Chondrocyte (in vitro differentiated cells): Measurements from ENCODE around the gene ZSCAN29. TPM values are rescaled to one million over a fixed set of nuclear protein-coding genes. Genes with fewer than 3 reads are reported as not detected.
A peak's percentile ranks its signal among the peaks of the same experiment; 100 is the strongest.

Experiments
- DNase-seq: peaks from one replicate; pipeline ENCODE4 v3.0.0; 2021; ENCODE audit warnings: mixed read lengths, low spot score
- H3K27ac Mint-ChIP-seq: one replicate; pipeline ENCODE4 v1.8.0; 2021; ENCODE audit warnings: mild to moderate bottlenecking, moderate library complexity, mixed read lengths; ENCODE audit not compliant: unreplicated experiment
- H3K27me3 Mint-ChIP-seq: 2 replicates; pipeline ENCODE4 v1.8.0; 2021; ENCODE audit warnings: low read depth, mixed read lengths
- H3K36me3 Mint-ChIP-seq: 2 replicates; pipeline ENCODE4 v1.8.0; 2021; ENCODE audit warnings: low read depth, mixed read lengths
- H3K4me1 Mint-ChIP-seq: 2 replicates; pipeline ENCODE4 v1.8.0; 2021; ENCODE audit warnings: low read depth, mild to moderate bottlenecking, mixed read lengths
- H3K4me3 Mint-ChIP-seq: one replicate; pipeline ENCODE4 v1.8.0; 2021; ENCODE audit warnings: mild to moderate bottlenecking, moderate library complexity, mixed read lengths; ENCODE audit not compliant: unreplicated experiment
- H3K9me3 Mint-ChIP-seq: 2 replicates; pipeline ENCODE4 v1.8.0; 2021; ENCODE audit warnings: low read depth, mixed read lengths
- total RNA-seq: library from RNA; stranded (reverse); gene quantifications from 3 replicates; pipeline ENCODE4 v1.2.1, GENCODE V29; 2021
- TF ChIP-seq, protein P1 (sequence below): fragments of 200-600 bp; sonication (generic); IDR thresholded peaks from 2 replicates; pipeline ENCODE4 v1.5.0; 2021; ENCODE audit warnings: antibody characterized with exemption, mild to moderate bottlenecking, moderate library complexity

The ZSCAN29 gene
- total RNA-seq, 1 donor from 2014 or later: 22.3 TPM

DNA sequence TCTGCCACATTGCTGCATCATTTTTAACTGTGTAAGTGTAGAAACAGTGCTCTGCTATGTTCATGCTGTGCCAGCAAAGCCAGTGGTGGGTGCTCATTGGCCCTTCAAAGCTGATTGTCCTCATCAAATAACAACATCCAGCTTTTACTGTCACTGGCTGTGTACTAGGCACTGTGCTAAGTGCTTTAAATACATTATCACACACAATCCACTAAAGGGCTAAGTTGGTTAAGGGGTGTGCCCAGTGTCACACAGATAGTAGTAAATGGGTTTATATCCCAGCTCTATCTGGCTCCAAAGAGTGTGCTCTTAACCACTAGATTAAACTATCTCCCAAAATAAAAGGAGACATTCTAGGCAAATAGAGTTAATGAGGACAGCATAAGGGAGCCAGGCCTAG lies 7.8 kb upstream of the ZSCAN29 start:
- Mint-ChIP-seq H3K4me3 (no peak overlapping the region), H3K27ac (no peak overlapping the region), H3K27me3 (no peaks in the 10 kb centered on the region), H3K36me3 (peaks cover 11% of the 10 kb centered on the region), H3K9me3 (no peaks in the 10 kb centered on the region), H3K4me1 (no peaks in the 10 kb centered on the region)
- DNase-seq: no peak
- TF ChIP-seq, protein P1, sequence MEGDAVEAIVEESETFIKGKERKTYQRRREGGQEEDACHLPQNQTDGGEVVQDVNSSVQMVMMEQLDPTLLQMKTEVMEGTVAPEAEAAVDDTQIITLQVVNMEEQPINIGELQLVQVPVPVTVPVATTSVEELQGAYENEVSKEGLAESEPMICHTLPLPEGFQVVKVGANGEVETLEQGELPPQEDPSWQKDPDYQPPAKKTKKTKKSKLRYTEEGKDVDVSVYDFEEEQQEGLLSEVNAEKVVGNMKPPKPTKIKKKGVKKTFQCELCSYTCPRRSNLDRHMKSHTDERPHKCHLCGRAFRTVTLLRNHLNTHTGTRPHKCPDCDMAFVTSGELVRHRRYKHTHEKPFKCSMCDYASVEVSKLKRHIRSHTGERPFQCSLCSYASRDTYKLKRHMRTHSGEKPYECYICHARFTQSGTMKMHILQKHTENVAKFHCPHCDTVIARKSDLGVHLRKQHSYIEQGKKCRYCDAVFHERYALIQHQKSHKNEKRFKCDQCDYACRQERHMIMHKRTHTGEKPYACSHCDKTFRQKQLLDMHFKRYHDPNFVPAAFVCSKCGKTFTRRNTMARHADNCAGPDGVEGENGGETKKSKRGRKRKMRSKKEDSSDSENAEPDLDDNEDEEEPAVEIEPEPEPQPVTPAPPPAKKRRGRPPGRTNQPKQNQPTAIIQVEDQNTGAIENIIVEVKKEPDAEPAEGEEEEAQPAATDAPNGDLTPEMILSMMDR: no peak

DNA sequence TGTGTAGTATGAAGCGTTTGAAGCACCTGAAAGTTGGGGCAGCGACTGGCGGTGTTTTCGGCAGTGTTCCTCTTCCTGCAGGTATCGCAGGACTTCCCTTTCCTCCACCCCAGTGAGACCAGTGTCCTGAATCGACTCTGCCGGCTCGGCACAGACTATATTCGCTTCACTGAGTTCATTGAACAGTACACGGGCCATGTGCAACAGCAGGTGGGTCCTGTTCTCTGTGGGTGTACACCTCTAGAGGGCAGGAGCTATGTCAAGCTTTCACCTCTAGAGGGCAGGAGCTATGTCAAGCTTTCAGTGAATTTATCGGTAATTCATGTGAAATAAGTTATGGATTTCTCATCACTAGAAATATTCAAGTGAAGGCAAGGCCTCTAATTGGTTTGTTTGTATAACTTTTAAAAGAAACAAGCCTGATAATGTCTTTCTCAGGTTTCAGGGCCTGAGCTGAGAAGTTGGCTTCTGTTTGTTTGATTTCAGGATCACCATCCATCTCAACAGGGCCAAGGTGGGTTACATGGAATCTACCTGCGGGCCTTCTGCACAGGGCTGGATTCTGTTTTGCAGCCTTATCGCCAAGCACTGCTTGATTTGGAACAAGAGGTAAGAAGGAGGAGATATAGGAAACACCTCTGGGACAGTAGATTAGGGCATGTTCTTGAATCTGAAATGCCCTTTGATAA lies 5.3 kb upstream of the ZSCAN29 start:
- Mint-ChIP-seq H3K4me3 (no peak overlapping the region), H3K4me1 (peaks cover 16% of the 10 kb centered on the region), H3K9me3 (no peaks in the 10 kb centered on the region), H3K27me3 (no peaks in the 10 kb centered on the region), H3K36me3 (peaks cover 9% of the 10 kb centered on the region), H3K27ac (no peak overlapping the region)
- no peak for DNase-seq
- TF ChIP-seq, protein P1: peak; percentile 82

DNA sequence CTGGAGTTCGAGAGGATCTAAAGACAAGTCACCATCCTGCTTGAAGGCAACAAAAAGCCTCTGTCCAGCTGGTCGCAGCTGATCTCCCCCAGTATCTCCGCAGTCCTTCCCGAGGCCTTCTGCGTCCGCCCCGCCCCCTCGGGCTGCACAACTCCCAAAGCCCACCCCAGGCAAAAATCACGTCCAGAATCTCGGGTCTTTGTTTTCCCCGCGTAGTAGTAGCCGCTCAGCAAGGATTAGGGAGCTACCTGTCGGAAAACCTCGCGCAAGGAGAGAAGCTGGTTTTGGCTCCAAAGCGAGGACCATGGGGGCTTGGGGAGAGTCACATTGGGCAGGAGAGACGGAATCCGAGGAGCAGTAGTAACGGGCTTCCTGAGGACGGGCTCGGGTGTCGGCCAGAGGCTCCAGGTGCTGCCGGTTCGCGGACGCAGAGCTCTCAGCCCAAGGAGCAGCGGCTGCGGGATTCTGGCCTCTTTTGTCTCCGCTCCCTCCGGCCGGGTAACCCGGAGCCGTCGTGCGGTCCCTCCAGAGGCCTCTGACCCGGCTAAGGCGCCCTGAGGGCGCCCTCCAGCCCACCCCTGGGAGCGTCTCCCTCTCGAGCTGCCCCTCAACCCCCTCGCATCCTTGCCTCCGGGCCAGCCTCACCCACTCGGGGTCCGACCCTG lies 401 bp downstream of the ZSCAN29 start:
- Mint-ChIP-seq H3K36me3 (peaks cover 23% of the 10 kb centered on the region), H3K9me3 (peaks cover 8% of the 10 kb centered on the region), H3K27me3 (no peaks in the 10 kb centered on the region), H3K4me1 (peaks cover 47% of the 10 kb centered on the region), H3K27ac (peak overlapping the region; percentile 68), H3K4me3 (peak overlapping the region; percentile 89)
- no peak for DNase-seq
- TF ChIP-seq, protein P1: no peak

DNA sequence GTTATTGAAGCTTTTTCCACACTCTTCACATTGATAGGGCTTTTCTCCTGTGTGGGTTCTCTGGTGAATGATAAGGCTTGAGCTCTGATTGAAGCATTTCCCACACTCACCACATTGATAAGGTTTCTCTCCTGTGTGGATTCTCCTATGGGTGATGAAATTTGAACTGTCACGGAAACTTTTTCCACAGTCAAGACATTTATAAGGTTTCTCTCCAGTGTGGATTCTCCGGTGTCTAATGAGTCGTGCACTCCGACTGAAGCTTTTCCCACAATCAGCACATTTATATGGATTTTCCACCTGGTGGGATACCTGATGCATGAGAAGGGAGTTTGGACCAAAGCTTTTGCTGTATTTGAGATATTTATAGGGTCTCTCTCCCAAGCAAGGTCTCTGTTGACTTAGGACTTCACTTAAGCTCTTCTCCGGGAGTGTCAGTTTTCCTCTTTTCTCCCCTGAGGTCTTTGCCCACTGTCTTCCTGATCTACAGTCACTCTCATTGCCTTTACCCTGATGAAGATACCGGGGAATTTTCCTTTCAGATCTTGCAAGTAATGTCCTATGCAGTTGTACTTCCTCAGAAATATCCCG lies 9.4 kb downstream of the ZSCAN29 start:
- Mint-ChIP-seq H3K27me3 (no peaks in the 10 kb centered on the region), H3K9me3 (peaks cover 52% of the 10 kb centered on the region), H3K4me1 (peaks cover 3% of the 10 kb centered on the region), H3K36me3 (peaks cover 64% of the 10 kb centered on the region), H3K27ac (no peak overlapping the region), H3K4me3 (no peak overlapping the region)
- TF ChIP-seq, protein P1: no peak
- no peak for DNase-seq

DNA sequence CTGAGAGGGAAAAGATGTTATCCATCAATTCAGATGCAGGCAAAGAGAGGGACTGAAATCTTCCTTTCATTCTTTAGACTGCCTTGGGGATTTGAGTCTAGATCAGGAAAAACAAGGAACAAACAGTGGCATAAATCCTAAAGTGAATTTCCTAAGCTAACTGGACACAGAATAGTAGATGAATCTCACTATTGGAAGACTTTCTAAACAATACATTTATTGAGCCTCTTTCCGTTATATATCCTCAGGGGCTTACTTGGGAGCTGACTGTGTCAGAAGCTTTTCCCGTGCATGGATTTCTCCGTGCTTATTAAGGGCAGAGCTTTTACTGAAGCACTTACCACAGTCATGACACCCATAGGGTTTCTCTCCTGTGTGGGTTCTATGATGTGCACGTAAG lies 10.0 kb downstream of the ZSCAN29 start:
- peaks cover 55% of the 10 kb centered on the region for H3K9me3 Mint-ChIP-seq
- no peak overlapping the region for H3K4me3 Mint-ChIP-seq
- DNase-seq: no peak
- TF ChIP-seq, protein P1: no peak
- H3K27ac Mint-ChIP-seq: no peak overlapping the region
- no peaks in the 10 kb centered on the region for H3K27me3 Mint-ChIP-seq
- peaks cover 61% of the 10 kb centered on the region for H3K36me3 Mint-ChIP-seq
- peaks cover 3% of the 10 kb centered on the region for H3K4me1 Mint-ChIP-seq
